LoVo (cell line): ENCODE measurements around the gene SERPINH1.

Experiments
- DNase-seq: peaks from one replicate; pipeline ENCODE4 v3.0.0-alpha.2; 2016; ENCODE audit warnings: low spot score

SERPINH1 gene

GRCh38 chr11:75555079-75555811, 6.8 kb upstream of the SERPINH1 start:
- no peak for DNase-seq

- DNase-seq, result no peak
Observed at GRCh38 chr11:75556275-75556674, 5.8 kb upstream of the SERPINH1 start.

- no peak for DNase-seq
Observed at GRCh38 chr11:75557666-75558494, 4.2 kb upstream of the SERPINH1 start.

DNA sequence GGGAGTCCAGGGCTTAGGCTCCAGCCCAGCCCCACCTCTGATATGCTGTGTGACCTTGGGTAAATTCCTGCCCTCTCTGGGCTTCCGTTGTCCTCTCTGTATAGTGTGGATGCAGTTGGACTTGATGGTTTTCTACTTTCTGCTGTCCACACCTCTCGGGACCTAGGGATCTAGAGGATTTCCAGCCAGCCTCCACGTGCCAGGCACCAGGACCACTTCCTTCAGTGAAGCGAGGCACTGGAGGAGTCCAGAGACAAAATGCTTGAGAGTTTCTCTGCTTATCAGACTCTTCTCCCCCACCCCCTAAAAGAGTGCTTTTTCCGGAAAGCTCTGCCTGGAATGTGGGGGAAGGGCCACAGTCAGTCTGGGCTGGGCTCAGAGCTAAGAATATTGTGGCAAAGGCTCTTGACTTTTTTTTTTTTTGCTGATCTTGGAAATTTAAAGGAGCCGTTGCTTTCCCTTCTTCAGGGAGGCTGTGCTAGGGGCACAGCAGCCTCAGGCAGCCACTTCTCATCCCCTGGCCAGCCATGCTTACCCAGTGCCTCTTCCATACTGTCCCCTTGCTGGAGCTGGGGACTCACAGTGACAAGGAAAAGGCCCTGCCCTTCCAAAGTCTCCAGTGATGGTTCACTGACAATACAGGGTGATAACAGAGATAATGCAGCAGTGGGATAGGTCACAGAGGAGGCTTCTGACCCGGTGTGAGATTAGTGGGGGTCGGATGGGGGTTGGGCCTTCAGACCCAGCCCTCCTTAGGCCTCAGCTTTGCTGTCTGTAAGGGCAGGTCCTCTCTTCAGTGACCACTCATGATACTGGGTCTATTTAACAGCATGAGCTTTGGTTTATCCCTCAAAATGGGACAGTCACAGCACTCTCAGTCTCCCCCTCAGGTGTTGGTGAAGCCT, 2.9 kb upstream of the SERPINH1 start:
- DNase-seq, result no peak

DNA sequence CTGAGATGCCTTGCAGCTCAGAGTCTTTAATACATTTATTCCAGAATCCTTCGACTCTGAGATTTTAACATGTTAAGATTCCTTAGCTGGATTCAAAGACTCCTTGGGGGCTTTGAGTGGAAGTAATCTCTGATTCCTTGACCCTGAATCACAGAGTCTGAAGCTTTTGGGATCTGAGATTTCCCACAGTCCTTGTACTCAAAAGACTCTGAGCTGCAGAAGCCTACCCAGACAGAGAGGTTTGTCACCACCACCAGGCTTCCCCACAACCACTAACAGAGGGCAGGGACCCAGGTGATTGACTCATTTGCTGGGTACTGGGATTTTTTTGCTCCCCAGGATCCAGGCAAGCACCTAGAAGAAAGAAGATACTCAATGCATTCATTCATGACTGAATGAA, 1.4 kb upstream of the SERPINH1 start:
- DNase-seq, result no peak

DNA sequence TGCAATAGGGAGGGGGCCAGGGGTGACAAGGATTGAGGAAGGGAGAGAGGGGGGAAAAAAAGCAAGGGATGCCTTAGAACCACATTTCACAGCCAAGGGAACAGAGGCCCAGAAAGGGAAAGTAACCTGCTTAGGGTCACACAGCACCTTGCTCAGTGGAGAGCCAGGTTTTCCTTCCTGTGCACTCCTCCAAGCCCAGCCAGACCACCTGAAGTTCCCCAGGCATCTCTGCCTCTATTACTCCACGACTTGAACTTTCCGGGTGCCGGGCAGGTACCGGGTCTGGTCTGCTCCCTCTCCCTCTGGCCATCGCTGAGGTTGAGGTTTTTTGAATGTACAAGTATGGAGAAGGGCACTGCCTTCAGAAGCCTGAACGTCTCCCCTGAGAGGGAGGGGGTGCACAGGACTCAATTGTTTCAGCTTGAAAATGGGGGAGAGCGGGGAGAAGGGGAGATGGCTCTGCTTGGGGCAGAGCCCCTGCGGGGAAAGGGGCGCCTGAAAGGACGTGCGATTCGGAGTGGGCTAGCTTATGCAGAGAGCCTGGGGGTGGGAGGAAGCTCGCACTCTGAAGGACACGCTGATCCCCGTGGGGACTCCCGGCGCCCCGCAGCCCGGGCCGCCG, 516 bp upstream of the SERPINH1 start:
- no peak for DNase-seq

- peak; percentile 38 for DNase-seq
Observed at GRCh38 chr11:75562836-75563484, 907 bp downstream of the SERPINH1 start.

- no peak for DNase-seq
Observed at GRCh38 chr11:75563501-75563977, 1.5 kb downstream of the SERPINH1 start.

DNA sequence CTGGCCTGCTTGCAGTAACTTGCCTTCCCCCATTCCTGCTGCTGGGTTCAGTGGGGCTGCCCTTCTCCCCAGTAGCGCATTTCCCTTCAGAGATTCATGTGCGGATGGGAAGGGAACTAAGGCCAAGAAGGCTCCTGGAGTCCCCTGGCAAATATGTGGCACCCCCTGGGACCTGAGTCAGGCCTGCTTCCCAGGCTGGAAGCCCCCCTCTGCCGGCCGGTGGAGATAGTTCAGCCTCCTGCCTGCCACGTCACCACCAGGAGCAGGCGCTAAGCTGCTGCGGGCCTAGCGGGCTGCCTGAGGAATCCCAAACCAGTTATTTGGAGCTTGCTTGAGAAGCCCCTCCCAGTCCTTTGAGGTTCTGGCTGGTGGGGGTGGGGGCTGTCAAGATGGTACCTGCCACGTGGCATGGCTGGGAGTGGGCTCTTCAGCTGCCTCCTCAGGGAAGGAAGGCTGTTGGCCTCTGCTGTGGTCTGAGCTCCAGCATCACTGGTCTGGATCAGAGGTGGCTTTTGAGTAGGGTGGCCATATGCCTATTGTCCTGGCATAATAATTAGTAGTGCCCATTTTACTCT, 2.0 kb downstream of the SERPINH1 start:
- no peak for DNase-seq

- no peak for DNase-seq
Observed at GRCh38 chr11:75565221-75565814, 3.3 kb downstream of the SERPINH1 start.

DNA sequence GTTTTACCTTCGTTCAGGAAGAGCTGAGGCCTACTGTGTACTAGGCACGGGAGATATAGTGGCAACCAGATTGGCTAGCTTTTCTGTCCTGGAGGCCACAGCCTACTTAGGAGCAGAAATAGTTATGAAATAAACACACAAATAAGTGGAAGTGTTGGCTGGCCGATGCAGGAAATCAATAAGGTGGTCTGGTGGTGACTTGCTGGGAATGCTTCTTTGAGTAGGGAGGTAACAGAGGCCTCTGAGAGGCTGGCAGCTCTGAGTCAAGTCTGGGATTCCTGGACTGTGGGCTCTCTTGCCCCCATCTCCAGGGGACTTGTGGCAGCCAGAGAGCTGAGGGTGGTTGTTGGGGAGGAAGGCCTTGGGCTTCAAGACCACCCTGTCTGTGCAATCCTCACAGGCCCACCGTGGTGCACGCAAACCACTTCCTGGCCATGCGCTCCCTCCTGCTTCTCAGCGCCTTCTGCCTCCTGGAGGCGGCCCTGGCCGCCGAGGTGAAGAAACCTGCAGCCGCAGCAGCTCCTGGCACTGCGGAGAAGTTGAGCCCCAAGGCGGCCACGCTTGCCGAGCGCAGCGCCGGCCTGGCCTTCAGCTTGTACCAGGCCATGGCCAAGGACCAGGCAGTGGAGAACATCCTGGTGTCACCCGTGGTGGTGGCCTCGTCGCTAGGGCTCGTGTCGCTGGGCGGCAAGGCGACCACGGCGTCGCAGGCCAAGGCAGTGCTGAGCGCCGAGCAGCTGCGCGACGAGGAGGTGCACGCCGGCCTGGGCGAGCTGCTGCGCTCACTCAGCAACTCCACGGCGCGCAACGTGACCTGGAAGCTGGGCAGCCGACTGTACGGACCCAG, 4.1 kb downstream of the SERPINH1 start:
- no peak for DNase-seq

DNA sequence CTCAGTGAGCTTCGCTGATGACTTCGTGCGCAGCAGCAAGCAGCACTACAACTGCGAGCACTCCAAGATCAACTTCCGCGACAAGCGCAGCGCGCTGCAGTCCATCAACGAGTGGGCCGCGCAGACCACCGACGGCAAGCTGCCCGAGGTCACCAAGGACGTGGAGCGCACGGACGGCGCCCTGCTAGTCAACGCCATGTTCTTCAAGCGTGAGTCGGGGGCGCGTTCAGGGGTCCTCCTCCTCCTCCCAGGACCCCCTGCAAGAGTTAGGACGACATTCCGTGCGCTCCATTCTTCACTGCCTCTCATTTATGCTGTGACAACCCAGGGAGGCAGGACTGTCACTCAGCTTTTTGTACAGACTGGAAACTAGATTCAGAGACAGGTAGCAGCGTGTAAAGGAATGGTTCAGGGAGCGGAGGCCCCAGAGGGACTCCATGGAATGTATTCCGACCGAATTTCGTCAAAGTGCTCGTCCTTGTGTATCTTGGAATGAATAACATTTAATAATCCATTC, 4.8 kb downstream of the SERPINH1 start:
- DNase-seq, result no peak

GRCh38 chr11:75567971-75568370, 5.9 kb downstream of the SERPINH1 start:
- no peak for DNase-seq

GRCh38 chr11:75568616-75569219, 6.7 kb downstream of the SERPINH1 start:
- no peak for DNase-seq

DNA sequence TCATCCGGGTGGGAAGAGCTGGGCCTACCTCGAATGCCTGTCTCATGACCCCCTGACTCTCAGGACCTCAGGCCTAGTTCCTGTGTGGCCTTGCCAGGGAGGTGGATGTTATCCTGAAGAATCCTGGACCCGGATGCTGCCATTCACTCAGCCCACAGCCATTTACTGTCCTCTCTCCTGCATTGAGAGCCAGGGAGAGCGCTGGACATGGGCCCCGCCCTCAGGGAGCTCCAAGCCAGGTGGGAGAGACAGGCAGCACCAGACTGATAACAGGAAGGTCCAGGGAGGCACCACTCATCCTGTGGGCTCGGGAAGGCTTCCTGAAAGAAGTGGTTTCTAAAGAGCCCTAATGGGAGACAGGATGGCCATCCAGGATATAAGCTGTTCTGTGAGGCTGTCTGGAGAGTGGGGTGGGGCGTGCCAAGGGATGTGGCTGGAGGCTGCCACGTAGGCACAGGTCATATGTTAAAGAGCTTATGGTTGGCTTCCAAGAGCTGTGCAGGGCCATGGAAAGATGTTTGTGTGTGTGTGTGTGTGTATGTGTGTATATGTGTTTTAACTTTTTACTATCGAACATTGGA, 8.6 kb downstream of the SERPINH1 start:
- DNase-seq, result no peak

GRCh38 chr11:75571625-75572024, 9.6 kb downstream of the SERPINH1 start:
- no peak for DNase-seq

DNA sequence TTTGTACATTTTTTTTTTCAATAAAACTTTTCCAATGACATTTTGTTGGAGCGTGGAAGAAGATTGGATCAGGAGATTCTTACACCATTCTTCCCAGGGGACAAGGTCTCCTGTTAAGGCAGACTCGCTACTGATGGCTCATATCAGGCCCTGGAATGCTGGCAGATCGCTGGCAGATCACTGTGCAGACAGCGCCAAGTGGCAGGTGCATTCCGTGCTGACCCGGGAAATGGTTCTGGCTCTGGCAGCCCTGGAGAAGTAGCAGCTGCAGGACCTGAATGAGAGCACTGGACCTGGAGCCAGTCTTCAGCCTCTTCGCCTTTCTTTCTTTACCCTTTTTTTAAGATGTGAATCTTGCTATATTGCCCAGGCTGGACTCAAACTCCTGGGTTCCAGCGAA, 10.7 kb downstream of the SERPINH1 start:
- DNase-seq, result no peak
